Neural progenitor cell (in vitro differentiated cells): ENCODE data around the gene SYCE1. TPM values are rescaled to one million over a fixed set of nuclear protein-coding genes. Genes with fewer than 3 reads are reported as not detected.
"Not testable (repeated sequence)": the region's sequence is repeated elsewhere in the genome, so short reads cannot be mapped to it uniquely, and the experiment has no call there.

ENCODE experiments used
- DNase-seq: peaks from one replicate; pipeline ENCODE4 v3.0.0-alpha.2; 2016; ENCODE audit warnings: low spot score
- H2AFZ ChIP-seq: fragments of 200-600 bp; sonication (generic); replicated peaks from 2 replicates; pipeline ENCODE4 v1.6.1; 2016; ENCODE audit warnings: antibody characterized with exemption
- H3F3A ChIP-seq: fragments of 200-600 bp; sonication (generic); 2 replicates; pipeline ENCODE4 v1.6.1; 2016; ENCODE audit warnings: antibody characterized with exemption, low read depth
- H3K27ac ChIP-seq: fragments of 200-600 bp; sonication (generic); 2 replicates; pipeline ENCODE4 v1.5.1; 2016; ENCODE audit warnings: mild to moderate bottlenecking
- H3K27me3 ChIP-seq: fragments of 200-600 bp; sonication (generic); 2 replicates; pipeline ENCODE4 v1.6.1; 2016; ENCODE audit warnings: mild to moderate bottlenecking, moderate library complexity
- H3K36me3 ChIP-seq: fragments of 200-600 bp; sonication (generic); 2 replicates; pipeline ENCODE4 v1.5.1; 2016
- H3K4me1 ChIP-seq: fragments of 200-600 bp; sonication (generic); 2 replicates; pipeline ENCODE4 v1.6.1; 2016; ENCODE audit warnings: mixed run types
- H3K4me2 ChIP-seq: fragments of 200-600 bp; sonication (generic); 2 replicates; pipeline ENCODE4 v1.6.1; 2016
- H3K4me3 ChIP-seq: fragments of 200-600 bp; sonication (generic); 2 replicates; pipeline ENCODE4 v1.5.1; 2016
- H3K79me2 ChIP-seq: fragments of 200-600 bp; sonication (generic); 2 replicates; pipeline ENCODE4 v1.6.1; 2016; ENCODE audit warnings: low read depth
- H3K9ac ChIP-seq: fragments of 200-600 bp; sonication (generic); 2 replicates; pipeline ENCODE4 v1.6.1; 2016
- H3K9me3 ChIP-seq: fragments of 200-600 bp; sonication (generic); 2 replicates; pipeline ENCODE4 v1.5.1; 2016; ENCODE audit warnings: low read depth
- H4K20me1 ChIP-seq: fragments of 200-600 bp; sonication (generic); 2 replicates; pipeline ENCODE4 v1.6.1; 2016; ENCODE audit warnings: low read depth
- H3K27ac Mint-ChIP-seq: 3 replicates; pipeline ENCODE4 v1.8.0; 2021; ENCODE audit warnings: mixed read lengths
- H3K27me3 Mint-ChIP-seq: 2 replicates; pipeline ENCODE4 v1.8.0; 2022; ENCODE audit warnings: low read depth, mild to moderate bottlenecking, inconsistent platforms, moderate library complexity, mixed read lengths; ENCODE audit not compliant: insufficient read depth
- H3K36me3 Mint-ChIP-seq: 3 replicates; pipeline ENCODE4 v1.8.0; 2021; ENCODE audit warnings: mixed read lengths
- H3K4me1 Mint-ChIP-seq: 3 replicates; pipeline ENCODE4 v1.8.0; 2021; ENCODE audit warnings: mixed read lengths
- H3K4me3 Mint-ChIP-seq: 3 replicates; pipeline ENCODE4 v1.8.0; 2021; ENCODE audit warnings: mild to moderate bottlenecking, moderate library complexity, mixed read lengths
- H3K9me3 Mint-ChIP-seq: 3 replicates; pipeline ENCODE4 v1.8.0; 2020; ENCODE audit warnings: mixed read lengths
- CTCF ChIP-seq: fragments of 200-600 bp; sonication (generic); IDR thresholded peaks from 2 replicates; pipeline ENCODE4 v1.5.1; 2017; ENCODE audit warnings: antibody characterized with exemption, mild to moderate bottlenecking
- EZH2 ChIP-seq: fragments of 200-600 bp; sonication (generic); IDR thresholded peaks from 2 replicates; pipeline ENCODE4 v1.6.1; 2017; ENCODE audit warnings: antibody characterized with exemption, mild to moderate bottlenecking, moderate library complexity
- EZH2phosphoT487 ChIP-seq: fragments of 200-600 bp; sonication (generic); IDR thresholded peaks from 2 replicates; pipeline ENCODE4 v1.6.1; 2017; ENCODE audit warnings: antibody characterized with exemption
- total RNA-seq: library from RNA; depleted of rRNA; stranded (reverse); fragments of >200 nt; gene quantifications from 2 replicates; pipeline ENCODE4 v1.2.3, GENCODE V29; 2015; ENCODE audit warnings: low replicate concordance

Gene SYCE1
- total RNA-seq, 1 donor from 2014 or later, result not detected

- H3K27ac Mint-ChIP-seq, result no peak overlapping the region
- no peaks in the 10 kb centered on the region for H3K27me3 ChIP-seq
- H3K4me3 Mint-ChIP-seq, result no peak overlapping the region
- no peak overlapping the region for H3K27ac ChIP-seq
- H3K9me3 ChIP-seq, result peaks cover 16% of the 10 kb centered on the region
- no peak for TF ChIP-seq CTCF
- no peak for TF ChIP-seq EZH2phosphoT487
- no peak for TF ChIP-seq EZH2
- no peak overlapping the region for H3K4me3 ChIP-seq
- H3K36me3 Mint-ChIP-seq, result no peaks in the 10 kb centered on the region
- DNase-seq, result no peak
- peaks cover 4% of the 10 kb centered on the region for H3K27me3 Mint-ChIP-seq
- no peaks in the 10 kb centered on the region for H3K4me1 ChIP-seq
- no peaks in the 10 kb centered on the region for H3K36me3 ChIP-seq
- no peaks in the 10 kb centered on the region for H3F3A ChIP-seq
- H3K9me3 Mint-ChIP-seq, result peaks cover 4% of the 10 kb centered on the region
- no peak overlapping the region for H2AFZ ChIP-seq
- no peaks in the 10 kb centered on the region for H3K4me1 Mint-ChIP-seq
- no peaks in the 10 kb centered on the region for H4K20me1 ChIP-seq
- H3K9ac ChIP-seq, result no peak overlapping the region
- H3K4me2 ChIP-seq, result no peak overlapping the region
- H3K79me2 ChIP-seq, result no peaks in the 10 kb centered on the region
Measured at GRCh38 chr10:133592716-133593115, 27.3 kb upstream of the SYCE1 start.

GRCh38 chr10:133590970-133591359 lies 25.6 kb upstream of the SYCE1 start:
- Histone ChIP-seq H3K9me3 (peaks cover under 1% of the 10 kb centered on the region), H3K4me2 (no peak overlapping the region), H3K79me2 (no peaks in the 10 kb centered on the region), H4K20me1 (no peaks in the 10 kb centered on the region), H3K27me3 (no peaks in the 10 kb centered on the region), H3K27ac (no peak overlapping the region), H3K9ac (no peak overlapping the region), H3K4me1 (no peaks in the 10 kb centered on the region), H3K36me3 (no peaks in the 10 kb centered on the region), H2AFZ (no peak overlapping the region), H3K4me3 (no peak overlapping the region), H3F3A (no peaks in the 10 kb centered on the region)
- H3K27ac Mint-ChIP-seq, result no peak overlapping the region
- no peaks in the 10 kb centered on the region for H3K4me1 Mint-ChIP-seq
- no peak overlapping the region for H3K4me3 Mint-ChIP-seq
- H3K36me3 Mint-ChIP-seq, result no peaks in the 10 kb centered on the region
- H3K27me3 Mint-ChIP-seq, result peaks cover 4% of the 10 kb centered on the region
- H3K9me3 Mint-ChIP-seq, result peaks cover 8% of the 10 kb centered on the region
- TF ChIP-seq CTCF, result no peak
- TF ChIP-seq EZH2, result no peak
- TF ChIP-seq EZH2phosphoT487, result no peak
- DNase-seq, result no peak

- Mint-ChIP-seq H3K4me1 (no peaks in the 10 kb centered on the region), H3K36me3 (no peaks in the 10 kb centered on the region), H3K27ac (no peak overlapping the region), H3K9me3 (peaks cover 8% of the 10 kb centered on the region), H3K27me3 (peaks cover 4% of the 10 kb centered on the region), H3K4me3 (no peak overlapping the region)
- no peak for DNase-seq
- no peak overlapping the region for H3K27ac ChIP-seq
- TF ChIP-seq EZH2 (no peak), CTCF (no peak), EZH2phosphoT487 (no peak)
- H3K4me3 ChIP-seq, result no peak overlapping the region
- no peaks in the 10 kb centered on the region for H3F3A ChIP-seq
- H4K20me1 ChIP-seq, result no peaks in the 10 kb centered on the region
- no peaks in the 10 kb centered on the region for H3K27me3 ChIP-seq
- H3K4me1 ChIP-seq, result no peaks in the 10 kb centered on the region
- no peak overlapping the region for H3K9ac ChIP-seq
- H3K4me2 ChIP-seq, result no peak overlapping the region
- H3K9me3 ChIP-seq, result no peaks in the 10 kb centered on the region
- H3K79me2 ChIP-seq, result no peaks in the 10 kb centered on the region
- no peak overlapping the region for H2AFZ ChIP-seq
- no peaks in the 10 kb centered on the region for H3K36me3 ChIP-seq
Measured at GRCh38 chr10:133590226-133590969, 25.0 kb upstream of the SYCE1 start.

GRCh38 chr10:133577037-133577436 lies 11.7 kb upstream of the SYCE1 start:
- H3K4me1 Mint-ChIP-seq, H3K36me3 Mint-ChIP-seq, H3K79me2 ChIP-seq, H3K27me3 Mint-ChIP-seq, H3K27ac Mint-ChIP-seq, H3K4me1 ChIP-seq, H3K4me3 ChIP-seq, H3K27ac ChIP-seq, H3K4me3 Mint-ChIP-seq, H3K36me3 ChIP-seq, H3K27me3 ChIP-seq, DNase-seq, H4K20me1 ChIP-seq, H3F3A ChIP-seq, H2AFZ ChIP-seq, H3K4me2 ChIP-seq, H3K9ac ChIP-seq: not testable (repeated sequence)
- H3K9me3 ChIP-seq, result peaks cover 11% of the 10 kb centered on the region
- peaks cover 14% of the 10 kb centered on the region for H3K9me3 Mint-ChIP-seq

- H4K20me1 ChIP-seq, H3K4me1 ChIP-seq, H3K27ac Mint-ChIP-seq, H3F3A ChIP-seq, H3K4me2 ChIP-seq, H2AFZ ChIP-seq, H3K36me3 ChIP-seq, H3K4me3 Mint-ChIP-seq, DNase-seq, H3K27me3 Mint-ChIP-seq, H3K27ac ChIP-seq, H3K36me3 Mint-ChIP-seq, H3K4me3 ChIP-seq, H3K79me2 ChIP-seq, H3K4me1 Mint-ChIP-seq, H3K9ac ChIP-seq, H3K27me3 ChIP-seq: not testable (repeated sequence)
- H3K9me3 Mint-ChIP-seq, result peaks cover 16% of the 10 kb centered on the region
- peaks cover 11% of the 10 kb centered on the region for H3K9me3 ChIP-seq
Measured at GRCh38 chr10:133573460-133573859, 8.1 kb upstream of the SYCE1 start.

GRCh38 chr10:133572055-133572454 lies 6.7 kb upstream of the SYCE1 start:
- not testable (repeated sequence) for H2AFZ ChIP-seq, H3K27me3 Mint-ChIP-seq, H3K4me1 Mint-ChIP-seq, DNase-seq, H3K36me3 ChIP-seq, H3K9ac ChIP-seq, H3K79me2 ChIP-seq, H3K36me3 Mint-ChIP-seq, H3K4me2 ChIP-seq, H3K4me3 ChIP-seq, H3F3A ChIP-seq, H3K4me1 ChIP-seq, H3K27me3 ChIP-seq, H4K20me1 ChIP-seq, H3K27ac ChIP-seq, H3K4me3 Mint-ChIP-seq, H3K27ac Mint-ChIP-seq
- H3K9me3 Mint-ChIP-seq, result peaks cover 18% of the 10 kb centered on the region
- peaks cover 11% of the 10 kb centered on the region for H3K9me3 ChIP-seq
